ENCODE data around the gene FAAP100. TPM values are rescaled to one million over a fixed set of nuclear protein-coding genes. Genes with fewer than 3 reads are reported as not detected.

FAAP100 gene
- total RNA-seq, 1 experiment from 2014 or later, result 54.7 TPM

GRCh38 chr17:81492706-81493105 is 59.4 kb downstream of the FAAP100 start:
- CTCF ChIA-PET, result interaction anchor here (1.3 to 2.2 kb wide), 5 partner anchors 9 to 240 kb away, joined by 3 to 10 read pairs (median 4); no protein-coding TSS in a partner anchor
- peaks cover 55% of the 10 kb centered on the region for H3K27me3 Mint-ChIP-seq (ENCODE audit: low read depth)
- POLR2A ChIA-PET, result interaction anchor here (4.1 kb wide), 1 partner anchor 16 kb away, joined by 38 read pairs; no protein-coding TSS in a partner anchor
- no peak overlapping the region for H3K27ac Mint-ChIP-seq
- no peak overlapping the region for H3K4me3 Mint-ChIP-seq
- no peaks in the 10 kb centered on the region for H3K9me3 Mint-ChIP-seq
- DNase-seq (ENCODE audit: low spot score), result no peak
- no peaks in the 10 kb centered on the region for H3K36me3 Mint-ChIP-seq
- TF ChIP-seq ELF4 (CRISPR knock-in tag; IDR thresholded peaks at IDR 0.05; ENCODE audit: low read depth), result no peak
- TF ChIP-seq RORB (CRISPR knock-in tag; IDR thresholded peaks at IDR 0.05), result no peak
- TF ChIP-seq MXD4 (CRISPR knock-in tag; IDR thresholded peaks at IDR 0.05; ENCODE audit: borderline replicate concordance), result no peak
- TF ChIP-seq ZNF532 (CRISPR knock-in tag; IDR thresholded peaks at IDR 0.05; ENCODE audit: borderline replicate concordance), result no peak
- no peak for TF ChIP-seq NR2C2 (CRISPR knock-in tag; IDR thresholded peaks at IDR 0.05)
- TF ChIP-seq ZMAT4 (CRISPR knock-in tag; IDR thresholded peaks at IDR 0.05), result no peak
- no peak for TF ChIP-seq ZNF512 (CRISPR knock-in tag; IDR thresholded peaks at IDR 0.05; ENCODE audit: borderline replicate concordance)
- no peak for TF ChIP-seq RELA (CRISPR knock-in tag; IDR thresholded peaks at IDR 0.05; ENCODE audit: borderline replicate concordance)
- TF ChIP-seq IRF1 (CRISPR knock-in tag; IDR thresholded peaks at IDR 0.05), result no peak
- no peak for TF ChIP-seq FOXP1 (CRISPR knock-in tag; IDR thresholded peaks at IDR 0.05; ENCODE audit: borderline replicate concordance)
- no peak for TF ChIP-seq FOXK1 (CRISPR knock-in tag; IDR thresholded peaks at IDR 0.05)
- no peak for TF ChIP-seq E2F5 (CRISPR knock-in tag; IDR thresholded peaks at IDR 0.05)
- no peak for TF ChIP-seq OVOL2 (CRISPR knock-in tag; IDR thresholded peaks at IDR 0.05; ENCODE audit: borderline replicate concordance)
- no peak for TF ChIP-seq HMGA2 (CRISPR knock-in tag; IDR thresholded peaks at IDR 0.05)
- H3K4me1 Mint-ChIP-seq, result peaks cover 31% of the 10 kb centered on the region
- no peak for ATAC-seq

- POLR2A ChIA-PET, result interaction anchor here (0.6 to 4.1 kb wide), 3 partner anchors 14 to 1655 kb away, joined by 3 to 38 read pairs (median 3); no protein-coding TSS in a partner anchor
- no peaks in the 10 kb centered on the region for H3K36me3 Mint-ChIP-seq
- peaks cover 31% of the 10 kb centered on the region for H3K4me1 Mint-ChIP-seq
- peaks cover 58% of the 10 kb centered on the region for H3K27me3 Mint-ChIP-seq (ENCODE audit: low read depth)
- DNase-seq (ENCODE audit: low spot score) (no peak), ATAC-seq (no peak)
- CTCF ChIA-PET, result interaction anchor here (0.6 to 2.2 kb wide), 10 partner anchors 8 to 239 kb away, joined by 3 to 10 read pairs (median 4); partner anchors contain the start of gene ACTG1
- H3K4me3 Mint-ChIP-seq, result peak overlapping the region; percentile 19; the same call in 1 of the 2 replicates
- TF ChIP-seq ZNF281 (CRISPR knock-in tag; IDR thresholded peaks at IDR 0.05), result no peak
- H3K27ac Mint-ChIP-seq, result no peak overlapping the region
- no peaks in the 10 kb centered on the region for H3K9me3 Mint-ChIP-seq
Measured at GRCh38 chr17:81492202-81492601, 60.0 kb downstream of the FAAP100 start.
